ENCODE measurements around the gene ELL2.

GRCh38 chr5:96004087-96004486 is 42.4 kb upstream of the ELL2 start:
- TF ChIP-seq EZH2 (optimal IDR thresholded peaks at IDR 0.05; ENCODE audit: low read depth, low read length) (no peak), CTCF (IDR thresholded peaks at IDR 0.05; ENCODE audit: low read length) (no peak), EZH2phosphoT487 (IDR thresholded peaks at IDR 0.05; ENCODE audit: low read length) (no peak)
